K562 (cell line): ENCODE data around the gene CARD9. TPM values are rescaled to one million over a fixed set of nuclear protein-coding genes. Genes with fewer than 3 reads are reported as not detected.

Source experiments
- BRD9 ChIP-seq: fragments of 450-650 bp; IDR thresholded peaks from 2 replicates; pipeline ENCODE4 v1.6.1; 2018; ENCODE audit warnings: low read depth; ENCODE audit not compliant: partially characterized antibody
- FOXJ3 ChIP-seq: sonication (generic); formaldehyde crosslinking; IDR thresholded peaks from 2 replicates; pipeline ENCODE4 v1.4.0; 2020; ENCODE audit warnings: mild to moderate bottlenecking, missing genetic modification reagents
- GATAD2A ChIP-seq: fragments of 450-650 bp; IDR thresholded peaks from 2 replicates; pipeline ENCODE4 v1.6.1; 2017
- GTF2F1 ChIP-seq: IDR thresholded peaks from 2 replicates; pipeline ENCODE4 v1.6.1; 2011; ENCODE audit warnings: low read depth, low read length, improper control_type of control experiment
- HMGN3 ChIP-seq: IDR thresholded peaks from 2 replicates; pipeline ENCODE4 v1.6.1; 2011; ENCODE audit warnings: borderline replicate concordance, low read depth, mild to moderate bottlenecking, mixed read lengths, low read length; ENCODE audit not compliant: insufficient read length; ENCODE audit errors: extremely low read depth
- KLF1 ChIP-seq: fragments of 450-650 bp; IDR thresholded peaks from 2 replicates; pipeline ENCODE4 v1.6.1; 2016; ENCODE audit warnings: missing genetic modification characterization, missing compliant biosample characterization
- MTA2 ChIP-seq: fragments of 450-650 bp; IDR thresholded peaks from 2 replicates; pipeline ENCODE4 v1.6.1; 2016; ENCODE audit warnings: low read depth
- NR3C1 ChIP-seq: sonication (generic); formaldehyde crosslinking; IDR thresholded peaks from 2 replicates; pipeline ENCODE4 v1.8.1; 2022; ENCODE audit warnings: missing genetic modification reagents
- NUFIP1 ChIP-seq: fragments of 450-650 bp; IDR thresholded peaks from 2 replicates; pipeline ENCODE4 v1.6.1; 2018; ENCODE audit not compliant: partially characterized antibody
- PCBP1 ChIP-seq: fragments of 200-400 bp; formaldehyde crosslinking; IDR thresholded peaks from 2 replicates; pipeline ENCODE4 v1.6.1; 2018; ENCODE audit warnings: mild to moderate bottlenecking, low read depth, low read length; ENCODE audit not compliant: poor library complexity, severe bottlenecking
- POLR2H ChIP-seq: IDR thresholded peaks from 2 replicates; pipeline ENCODE4 v1.6.1; 2016; ENCODE audit warnings: missing genetic modification characterization, low read depth, mild to moderate bottlenecking, control low read depth, missing compliant biosample characterization, moderate library complexity
- RNF219 ChIP-seq: fragments of 250-450 bp; sonication (Bioruptor Pico); IDR thresholded peaks from 2 replicates; pipeline ENCODE4 v1.5.0; 2022; ENCODE audit warnings: mild to moderate bottlenecking
- ZBED1 ChIP-seq: IDR thresholded peaks from 2 replicates; pipeline ENCODE4 v1.6.1; 2014
- ZNF311 ChIP-seq: fragments of 250-450 bp; sonication (Bioruptor Pico); IDR thresholded peaks from 2 replicates; pipeline ENCODE4 v1.4.0; 2020; ENCODE audit warnings: mild to moderate bottlenecking, moderate library complexity
- ZNF586 ChIP-seq: fragments of 450-650 bp; formaldehyde crosslinking; conservative IDR thresholded peaks from 2 replicates; pipeline ENCODE4 v1.4.0; 2020; ENCODE audit warnings: mild to moderate bottlenecking, moderate library complexity
- polyA plus RNA-seq, 8 experiments: library from polyadenylated mRNA; depleted of rRNA in 4 of 8; stranded (reverse) in 5 of 8; unstranded in 3 of 8; fragments of >200 nt; fragmentation: Nextera tagmentation in 2 of 8; fragmentation: Illumina TruSeq in 1 of 8; extraction: Ambion mirVana in 2 of 8; extraction: Trizol in 1 of 8; gene quantifications; 2 replicates each; pipeline versions ENCODE4 v1.2.1 to v1.2.3, GENCODE V29; 2011 to 2014; ENCODE audit warnings: inconsistent platforms in 1 of 8, missing spikeins in 1 of 8
- total RNA-seq, 7 experiments: library from RNA; depleted of rRNA in 6 of 7; stranded (reverse); fragments of >200 nt in 6 of 7; fragmentation: Illumina TruSeq in 2 of 7; extraction: Trizol in 2 of 7; gene quantifications; 2 replicates each; pipeline versions ENCODE4 v1.2.1 to v1.2.3, GENCODE V29; 2011 to 2021; ENCODE audit warnings: low replicate concordance in 1 of 7
- TF ChIP-seq, protein P1 (sequence below), 2 experiments: fragments of 150-350 bp in 1 of 2; IDR thresholded peaks; 2 replicates each; pipeline ENCODE4 v1.6.1; 2012 to 2016; ENCODE audit warnings: low read depth in 2 of 2, low read length in 2 of 2, mild to moderate bottlenecking in 1 of 2, moderate library complexity in 1 of 2
- TF ChIP-seq, protein P2 (sequence below): fragments of 450-650 bp; formaldehyde crosslinking; conservative IDR thresholded peaks from 2 replicates; pipeline ENCODE4 v1.4.0; 2022; ENCODE audit warnings: mild to moderate bottlenecking, missing genetic modification characterization
- TF ChIP-seq, protein P3 (sequence below): fragments of 450-650 bp; formaldehyde crosslinking; IDR thresholded peaks from 2 replicates; pipeline ENCODE4 v1.4.0; 2020; ENCODE audit warnings: mild to moderate bottlenecking, moderate library complexity

Gene CARD9
- total and polyA plus RNA-seq, 9 of the 15 experiments (the other 6 are each of a cell fraction or from before 2014, with no cell fraction given): 1.7 to 53.0 (median 9.7) TPM

- TF ChIP-seq ZNF311: no peak
- peak; percentile 21 for TF ChIP-seq ZBED1
- TF ChIP-seq MTA2: no peak
- peak; percentile 95 for TF ChIP-seq PCBP1
- TF ChIP-seq KLF1 (tag): peak; percentile 86; the same call in 1 of the 2 replicates
- peak; percentile 82 for TF ChIP-seq NR3C1 (CRISPR knock-in tag)
- no peak for TF ChIP-seq NUFIP1
- TF ChIP-seq, protein P1, sequence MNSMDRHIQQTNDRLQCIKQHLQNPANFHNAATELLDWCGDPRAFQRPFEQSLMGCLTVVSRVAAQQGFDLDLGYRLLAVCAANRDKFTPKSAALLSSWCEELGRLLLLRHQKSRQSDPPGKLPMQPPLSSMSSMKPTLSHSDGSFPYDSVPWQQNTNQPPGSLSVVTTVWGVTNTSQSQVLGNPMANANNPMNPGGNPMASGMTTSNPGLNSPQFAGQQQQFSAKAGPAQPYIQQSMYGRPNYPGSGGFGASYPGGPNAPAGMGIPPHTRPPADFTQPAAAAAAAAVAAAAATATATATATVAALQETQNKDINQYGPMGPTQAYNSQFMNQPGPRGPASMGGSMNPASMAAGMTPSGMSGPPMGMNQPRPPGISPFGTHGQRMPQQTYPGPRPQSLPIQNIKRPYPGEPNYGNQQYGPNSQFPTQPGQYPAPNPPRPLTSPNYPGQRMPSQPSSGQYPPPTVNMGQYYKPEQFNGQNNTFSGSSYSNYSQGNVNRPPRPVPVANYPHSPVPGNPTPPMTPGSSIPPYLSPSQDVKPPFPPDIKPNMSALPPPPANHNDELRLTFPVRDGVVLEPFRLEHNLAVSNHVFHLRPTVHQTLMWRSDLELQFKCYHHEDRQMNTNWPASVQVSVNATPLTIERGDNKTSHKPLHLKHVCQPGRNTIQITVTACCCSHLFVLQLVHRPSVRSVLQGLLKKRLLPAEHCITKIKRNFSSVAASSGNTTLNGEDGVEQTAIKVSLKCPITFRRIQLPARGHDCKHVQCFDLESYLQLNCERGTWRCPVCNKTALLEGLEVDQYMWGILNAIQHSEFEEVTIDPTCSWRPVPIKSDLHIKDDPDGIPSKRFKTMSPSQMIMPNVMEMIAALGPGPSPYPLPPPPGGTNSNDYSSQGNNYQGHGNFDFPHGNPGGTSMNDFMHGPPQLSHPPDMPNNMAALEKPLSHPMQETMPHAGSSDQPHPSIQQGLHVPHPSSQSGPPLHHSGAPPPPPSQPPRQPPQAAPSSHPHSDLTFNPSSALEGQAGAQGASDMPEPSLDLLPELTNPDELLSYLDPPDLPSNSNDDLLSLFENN (IDR thresholded peaks at IDR 0.05; ENCODE audit: low read depth in 2 of 2, low read length in 2 of 2): peak in 1 of 2 experiments; percentile 28; a peak in 1 of 4 replicates
- TF ChIP-seq FOXJ3 (CRISPR knock-in tag): no peak
- TF ChIP-seq HMGN3: peak; percentile 94
- peak; percentile 28; the same call in 1 of the 2 replicates for TF ChIP-seq GATAD2A
- TF ChIP-seq POLR2H (tag): peak; percentile 75
- TF ChIP-seq, protein P2, sequence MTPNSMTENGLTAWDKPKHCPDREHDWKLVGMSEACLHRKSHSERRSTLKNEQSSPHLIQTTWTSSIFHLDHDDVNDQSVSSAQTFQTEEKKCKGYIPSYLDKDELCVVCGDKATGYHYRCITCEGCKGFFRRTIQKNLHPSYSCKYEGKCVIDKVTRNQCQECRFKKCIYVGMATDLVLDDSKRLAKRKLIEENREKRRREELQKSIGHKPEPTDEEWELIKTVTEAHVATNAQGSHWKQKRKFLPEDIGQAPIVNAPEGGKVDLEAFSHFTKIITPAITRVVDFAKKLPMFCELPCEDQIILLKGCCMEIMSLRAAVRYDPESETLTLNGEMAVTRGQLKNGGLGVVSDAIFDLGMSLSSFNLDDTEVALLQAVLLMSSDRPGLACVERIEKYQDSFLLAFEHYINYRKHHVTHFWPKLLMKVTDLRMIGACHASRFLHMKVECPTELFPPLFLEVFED (CRISPR knock-in tag): no peak
- no peak for TF ChIP-seq ZNF586 (CRISPR knock-in tag)
- TF ChIP-seq, protein P3, sequence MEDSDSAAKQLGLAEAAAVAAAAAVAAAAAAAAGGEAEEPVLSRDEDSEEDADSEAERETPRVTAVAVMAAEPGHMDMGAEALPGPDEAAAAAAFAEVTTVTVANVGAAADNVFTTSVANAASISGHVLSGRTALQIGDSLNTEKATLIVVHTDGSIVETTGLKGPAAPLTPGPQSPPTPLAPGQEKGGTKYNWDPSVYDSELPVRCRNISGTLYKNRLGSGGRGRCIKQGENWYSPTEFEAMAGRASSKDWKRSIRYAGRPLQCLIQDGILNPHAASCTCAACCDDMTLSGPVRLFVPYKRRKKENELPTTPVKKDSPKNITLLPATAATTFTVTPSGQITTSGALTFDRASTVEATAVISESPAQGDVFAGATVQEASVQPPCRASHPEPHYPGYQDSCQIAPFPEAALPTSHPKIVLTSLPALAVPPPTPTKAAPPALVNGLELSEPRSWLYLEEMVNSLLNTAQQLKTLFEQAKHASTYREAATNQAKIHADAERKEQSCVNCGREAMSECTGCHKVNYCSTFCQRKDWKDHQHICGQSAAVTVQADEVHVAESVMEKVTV (CRISPR knock-in tag): peak; percentile 62
- TF ChIP-seq RNF219 (CRISPR knock-in tag): peak; percentile 81; the same call in 1 of the 2 replicates
- TF ChIP-seq GTF2F1: no peak
- TF ChIP-seq BRD9: no peak
Measured at GRCh38 chr9:136363106-136363948, 10.1 kb downstream of the CARD9 start, which contains the start of gene DNLZ (continued).
